ENCODE measurements around the gene SMG6. TPM values are rescaled to one million over a fixed set of nuclear protein-coding genes. Genes with fewer than 3 reads are reported as not detected.
A peak's percentile ranks its signal among the peaks of the same experiment; 100 is the strongest.

The SMG6 gene
- total and polyA plus RNA-seq, 11 donors: 12.2 to 38.6 (median 22.1) TPM

- Histone ChIP-seq H3K27me3 (no peaks in the 10 kb centered on the region), H3K9me3 (no peaks in the 10 kb centered on the region), H3K4me1 (peaks cover 33 to 87% (median 80%) of the 10 kb centered on the region in 12 donors), H3K36me3 (peaks cover 0 to 22% (median 0%) of the 10 kb centered on the region in 9 donors), H3K27ac (peak overlapping the region; percentile 76 to 97 (median 86)), H3K4me3 (no peak overlapping the region)
- TF ChIP-seq CTCF (IDR thresholded peaks at IDR 0.05): no peak
- no peak for TF ChIP-seq POLR2A (IDR thresholded peaks at IDR 0.05)
- intact Hi-C loops (cut with DNase I): loop anchor here in 9 of 10 donors (2.0 to 10.0 kb wide), 15 partner anchors 33 to 125 kb away; partner anchors contain the start of gene HIC1 (in 1 of the 9)
- DNase-seq: peak; percentile 71 to 94 (median 93)
- ATAC-seq: peak; percentile 55 to 75 (median 74)
- 3 to 8% (median 6%) methylated on average over 8 to 9 of the region's 9 CpGs for WGBS, 4 donors
These were observed 123.8 kb downstream of the SMG6 start for GRCh38 chr17:2179615-2180295.

- no peaks in the 10 kb centered on the region for H3K9me3 ChIP-seq
- peak; percentile 5 to 18 (median 8) for ATAC-seq
- no peaks in the 10 kb centered on the region for H3K27me3 ChIP-seq
- peak; percentile 51 to 78 (median 59) for DNase-seq
- TF ChIP-seq CTCF (IDR thresholded peaks at IDR 0.05): no peak
- no peak for TF ChIP-seq POLR2A (IDR thresholded peaks at IDR 0.05)
- peak overlapping the region; percentile 76 to 97 (median 86) for H3K27ac ChIP-seq
- H3K4me3 ChIP-seq: peak overlapping the region in 1 of 12 donors; percentile 9
- peaks cover 33 to 95% (median 88%) of the 10 kb centered on the region in 12 donors for H3K4me1 ChIP-seq
- intact Hi-C loops (cut with DNase I): loop anchor here in 9 of 10 donors (2.0 to 10.0 kb wide), 12 partner anchors 33 to 124 kb away; partner anchors contain the start of gene HIC1 (in 1 of the 9)
- peaks cover 0 to 20% (median 0%) of the 10 kb centered on the region in 9 donors for H3K36me3 ChIP-seq
- WGBS, 4 donors: 28 to 39% (median 31%) methylated on average over 15 of the region's 15 CpGs
These were observed 124.6 kb downstream of the SMG6 start for GRCh38 chr17:2178798-2179501.

- no peak overlapping the region for H3K4me3 ChIP-seq
- H3K4me1 ChIP-seq: peaks cover 38 to 100% (median 100%) of the 10 kb centered on the region in 12 donors
- 50 to 61% (median 57%) methylated on average over 4 of the region's 4 CpGs for WGBS, 4 donors
- DNase-seq (no peak), ATAC-seq (no peak)
- TF ChIP-seq POLR2A (IDR thresholded peaks at IDR 0.05) (no peak), CTCF (IDR thresholded peaks at IDR 0.05) (no peak)
- H3K27ac ChIP-seq: peak overlapping the region in 11 of 12 donors; percentile 76 to 97 (median 87)
- H3K9me3 ChIP-seq: no peaks in the 10 kb centered on the region
- intact Hi-C loops (cut with DNase I): loop anchor here in 9 of 10 donors (2.0 to 10.0 kb wide), 11 partner anchors 35 to 123 kb away; partner anchors contain the start of gene HIC1 (in 1 of the 9)
- H3K36me3 ChIP-seq: peaks cover 0 to 18% (median 0%) of the 10 kb centered on the region in 9 donors
- H3K27me3 ChIP-seq: no peaks in the 10 kb centered on the region
These were observed 126.3 kb downstream of the SMG6 start for GRCh38 chr17:2177235-2177811.

Measured in heart left ventricle (tissue), 16 donors.